HEK293 (cell line): ENCODE results near the gene MYBPC3.

Experiments used
- CTCF ChIA-PET: fragments of 350-600 bp; formaldehyde crosslinking; extraction: SDS; loops from one replicate; lab custom pipeline; 2021; ENCODE audit warnings: antibody characterized with exemption; lab: Yijun Ruan, JAX
- POLR2A ChIA-PET: fragments of 300-600 bp; formaldehyde crosslinking; extraction: SDS; loops from one replicate; lab custom pipeline; 2020; ENCODE audit warnings: antibody characterized with exemption, inconsistent platforms; lab: Yijun Ruan, JAX
- H3K27ac ChIP-seq: fragments of 200-500 bp; sonication (Bioruptor generic); 2 replicates; pipeline ENCODE4 v1.5.1; 2014; ENCODE audit warnings: low read depth, low read length, control low read depth, inconsistent platforms; ENCODE audit errors: extremely low read depth
- H3K36me3 ChIP-seq, 2 experiments: fragments of 200-500 bp in 1 of 2; sonication (Bioruptor generic) in 1 of 2; 1 replicate in 1 of 2; 2 replicates in 1 of 2; pipeline ENCODE4 v1.5.1; 2014 to 2017; ENCODE audit warnings: inconsistent platforms in 2 of 2, low read length in 2 of 2; ENCODE audit not compliant: control insufficient read depth in 2 of 2, insufficient read depth in 1 of 2
- H3K4me1 ChIP-seq: fragments of 200-500 bp; sonication (Bioruptor generic); 2 replicates; pipeline ENCODE4 v1.5.1; 2014; ENCODE audit warnings: mild to moderate bottlenecking, low read length, inconsistent platforms; ENCODE audit not compliant: control insufficient read depth, insufficient read depth
- H3K4me3 ChIP-seq: 2 replicates; pipeline ENCODE4 v1.5.1; 2011; ENCODE audit warnings: low read depth, mild to moderate bottlenecking, control low read depth, low read length, moderate library complexity
- H3K9me3 ChIP-seq: fragments of 200-500 bp; sonication (Bioruptor generic); 2 replicates; pipeline ENCODE4 v1.5.1; 2014; ENCODE audit warnings: low read depth, low read length, inconsistent platforms; ENCODE audit not compliant: control insufficient read depth, insufficient read depth
- HOXA7 ChIP-seq: sonication (generic); formaldehyde crosslinking; IDR thresholded peaks from 2 replicates; pipeline ENCODE4 v1.8.1; 2022; ENCODE audit warnings: missing genetic modification reagents, borderline replicate concordance
- HOXC10 ChIP-seq: sonication (generic); formaldehyde crosslinking; IDR thresholded peaks from 2 replicates; pipeline ENCODE4 v1.8.1; 2023; ENCODE audit warnings: mild to moderate bottlenecking, missing genetic modification reagents
- SP3 ChIP-seq: fragments of 450-650 bp; formaldehyde crosslinking; IDR thresholded peaks from 2 replicates; pipeline ENCODE4 v1.5.1; 2016; ENCODE audit warnings: missing biosample characterization, missing genetic modification characterization
- YY1 ChIP-seq: fragments of 450-650 bp; formaldehyde crosslinking; IDR thresholded peaks from 2 replicates; pipeline ENCODE4 v1.5.1; 2018; ENCODE audit warnings: missing biosample characterization, missing genetic modification characterization
- ZIC2 ChIP-seq: fragments of 450-650 bp; formaldehyde crosslinking; IDR thresholded peaks from 2 replicates; pipeline ENCODE4 v1.5.1; 2016; ENCODE audit warnings: missing biosample characterization, missing genetic modification characterization
- ZNF184 ChIP-seq: fragments of 450-650 bp; IDR thresholded peaks from 2 replicates; pipeline ENCODE4 v1.5.1; 2018; ENCODE audit warnings: missing biosample characterization, mild to moderate bottlenecking, missing genetic modification characterization
- ZNF239 ChIP-seq: fragments of 450-650 bp; formaldehyde crosslinking; IDR thresholded peaks from 2 replicates; pipeline ENCODE4 v1.5.1; 2016; ENCODE audit warnings: missing biosample characterization, missing genetic modification characterization
- ZNF266 ChIP-seq: fragments of 450-650 bp; formaldehyde crosslinking; IDR thresholded peaks from 2 replicates; pipeline ENCODE4 v1.5.1; 2016; ENCODE audit warnings: missing biosample characterization, missing genetic modification characterization, low read depth
- ZNF660 ChIP-seq: fragments of 450-650 bp; IDR thresholded peaks from 2 replicates; pipeline ENCODE4 v1.5.1; 2018; ENCODE audit warnings: missing biosample characterization, mild to moderate bottlenecking, missing genetic modification characterization
- ZNF707 ChIP-seq: fragments of 450-650 bp; formaldehyde crosslinking; IDR thresholded peaks from 2 replicates; pipeline ENCODE4 v1.5.1; 2016; ENCODE audit warnings: missing biosample characterization, missing genetic modification characterization
- ZNF791 ChIP-seq: fragments of 450-650 bp; formaldehyde crosslinking; IDR thresholded peaks from 2 replicates; pipeline ENCODE4 v1.5.1; 2016; ENCODE audit warnings: missing biosample characterization, missing genetic modification characterization
- TF ChIP-seq, protein P1 (sequence below): fragments of 450-650 bp; formaldehyde crosslinking; IDR thresholded peaks from 2 replicates; pipeline ENCODE4 v1.5.1; 2016; ENCODE audit warnings: missing biosample characterization, missing genetic modification characterization, borderline replicate concordance
- TF ChIP-seq, protein P2 (sequence below): fragments of 450-650 bp; formaldehyde crosslinking; IDR thresholded peaks from 2 replicates; pipeline ENCODE4 v1.5.1; 2016; ENCODE audit warnings: missing biosample characterization, missing genetic modification characterization
- TF ChIP-seq, protein P3 (sequence below): fragments of 450-650 bp; formaldehyde crosslinking; conservative IDR thresholded peaks from 2 replicates; pipeline ENCODE4 v1.5.1; 2016; ENCODE audit warnings: low read depth, missing biosample characterization, missing genetic modification characterization
- TF ChIP-seq, protein P4 (sequence below): fragments of 450-650 bp; formaldehyde crosslinking; IDR thresholded peaks from 2 replicates; pipeline ENCODE4 v1.5.1; 2017; ENCODE audit warnings: missing biosample characterization, missing genetic modification characterization

The MYBPC3 gene

DNA sequence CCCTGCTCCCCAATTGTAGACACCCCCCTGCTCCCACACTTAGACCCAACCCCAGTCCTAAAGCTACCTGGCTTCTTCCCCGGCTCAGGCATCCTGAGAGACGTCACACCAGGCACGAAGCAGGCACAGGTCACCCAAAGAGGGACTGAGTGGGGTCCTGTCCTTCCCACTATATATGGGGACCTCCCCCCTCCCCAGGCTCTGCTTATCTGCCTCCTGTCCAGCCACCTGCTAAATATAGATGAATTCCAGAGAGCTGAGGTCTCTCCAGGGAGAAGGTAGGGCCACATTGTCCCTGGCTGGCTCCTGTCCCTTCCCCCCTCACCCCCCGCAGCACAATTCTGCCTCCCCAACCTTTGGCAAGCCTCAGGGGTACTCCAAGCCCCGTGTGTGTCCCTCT lies at the start of gene MYBPC3:
TSS of gene MYBPC3 (minus strand) at position 147 of the 400 bp plus-strand sequence. CDS start at position 92, 55 bp downstream.
- Histone ChIP-seq H3K9me3 (no peaks in the 10 kb centered on the region), H3K4me3 (no peak within 1 kb of the TSS), H3K27ac (no peak within 1 kb of the TSS)
- POLR2A ChIA-PET: no interaction called here
- TF ChIP-seq HOXC10 (CRISPR knock-in tag): no peak
- no peak for TF ChIP-seq ZNF791 (tag by site-specific recombination)
- TF ChIP-seq ZNF660 (tag by site-specific recombination): no peak
- no peak for TF ChIP-seq ZNF266
- TF ChIP-seq SP3 (tag by site-specific recombination): no peak
- TF ChIP-seq, protein P1, sequence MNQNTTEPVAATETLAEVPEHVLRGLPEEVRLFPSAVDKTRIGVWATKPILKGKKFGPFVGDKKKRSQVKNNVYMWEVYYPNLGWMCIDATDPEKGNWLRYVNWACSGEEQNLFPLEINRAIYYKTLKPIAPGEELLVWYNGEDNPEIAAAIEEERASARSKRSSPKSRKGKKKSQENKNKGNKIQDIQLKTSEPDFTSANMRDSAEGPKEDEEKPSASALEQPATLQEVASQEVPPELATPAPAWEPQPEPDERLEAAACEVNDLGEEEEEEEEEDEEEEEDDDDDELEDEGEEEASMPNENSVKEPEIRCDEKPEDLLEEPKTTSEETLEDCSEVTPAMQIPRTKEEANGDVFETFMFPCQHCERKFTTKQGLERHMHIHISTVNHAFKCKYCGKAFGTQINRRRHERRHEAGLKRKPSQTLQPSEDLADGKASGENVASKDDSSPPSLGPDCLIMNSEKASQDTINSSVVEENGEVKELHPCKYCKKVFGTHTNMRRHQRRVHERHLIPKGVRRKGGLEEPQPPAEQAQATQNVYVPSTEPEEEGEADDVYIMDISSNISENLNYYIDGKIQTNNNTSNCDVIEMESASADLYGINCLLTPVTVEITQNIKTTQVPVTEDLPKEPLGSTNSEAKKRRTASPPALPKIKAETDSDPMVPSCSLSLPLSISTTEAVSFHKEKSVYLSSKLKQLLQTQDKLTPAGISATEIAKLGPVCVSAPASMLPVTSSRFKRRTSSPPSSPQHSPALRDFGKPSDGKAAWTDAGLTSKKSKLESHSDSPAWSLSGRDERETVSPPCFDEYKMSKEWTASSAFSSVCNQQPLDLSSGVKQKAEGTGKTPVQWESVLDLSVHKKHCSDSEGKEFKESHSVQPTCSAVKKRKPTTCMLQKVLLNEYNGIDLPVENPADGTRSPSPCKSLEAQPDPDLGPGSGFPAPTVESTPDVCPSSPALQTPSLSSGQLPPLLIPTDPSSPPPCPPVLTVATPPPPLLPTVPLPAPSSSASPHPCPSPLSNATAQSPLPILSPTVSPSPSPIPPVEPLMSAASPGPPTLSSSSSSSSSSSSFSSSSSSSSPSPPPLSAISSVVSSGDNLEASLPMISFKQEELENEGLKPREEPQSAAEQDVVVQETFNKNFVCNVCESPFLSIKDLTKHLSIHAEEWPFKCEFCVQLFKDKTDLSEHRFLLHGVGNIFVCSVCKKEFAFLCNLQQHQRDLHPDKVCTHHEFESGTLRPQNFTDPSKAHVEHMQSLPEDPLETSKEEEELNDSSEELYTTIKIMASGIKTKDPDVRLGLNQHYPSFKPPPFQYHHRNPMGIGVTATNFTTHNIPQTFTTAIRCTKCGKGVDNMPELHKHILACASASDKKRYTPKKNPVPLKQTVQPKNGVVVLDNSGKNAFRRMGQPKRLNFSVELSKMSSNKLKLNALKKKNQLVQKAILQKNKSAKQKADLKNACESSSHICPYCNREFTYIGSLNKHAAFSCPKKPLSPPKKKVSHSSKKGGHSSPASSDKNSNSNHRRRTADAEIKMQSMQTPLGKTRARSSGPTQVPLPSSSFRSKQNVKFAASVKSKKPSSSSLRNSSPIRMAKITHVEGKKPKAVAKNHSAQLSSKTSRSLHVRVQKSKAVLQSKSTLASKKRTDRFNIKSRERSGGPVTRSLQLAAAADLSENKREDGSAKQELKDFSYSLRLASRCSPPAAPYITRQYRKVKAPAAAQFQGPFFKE (tag by site-specific recombination): no peak
- no peak for TF ChIP-seq YY1 (tag by site-specific recombination)
- TF ChIP-seq ZNF239 (tag by site-specific recombination): no peak
- TF ChIP-seq HOXA7: no peak
- TF ChIP-seq, protein P2, sequence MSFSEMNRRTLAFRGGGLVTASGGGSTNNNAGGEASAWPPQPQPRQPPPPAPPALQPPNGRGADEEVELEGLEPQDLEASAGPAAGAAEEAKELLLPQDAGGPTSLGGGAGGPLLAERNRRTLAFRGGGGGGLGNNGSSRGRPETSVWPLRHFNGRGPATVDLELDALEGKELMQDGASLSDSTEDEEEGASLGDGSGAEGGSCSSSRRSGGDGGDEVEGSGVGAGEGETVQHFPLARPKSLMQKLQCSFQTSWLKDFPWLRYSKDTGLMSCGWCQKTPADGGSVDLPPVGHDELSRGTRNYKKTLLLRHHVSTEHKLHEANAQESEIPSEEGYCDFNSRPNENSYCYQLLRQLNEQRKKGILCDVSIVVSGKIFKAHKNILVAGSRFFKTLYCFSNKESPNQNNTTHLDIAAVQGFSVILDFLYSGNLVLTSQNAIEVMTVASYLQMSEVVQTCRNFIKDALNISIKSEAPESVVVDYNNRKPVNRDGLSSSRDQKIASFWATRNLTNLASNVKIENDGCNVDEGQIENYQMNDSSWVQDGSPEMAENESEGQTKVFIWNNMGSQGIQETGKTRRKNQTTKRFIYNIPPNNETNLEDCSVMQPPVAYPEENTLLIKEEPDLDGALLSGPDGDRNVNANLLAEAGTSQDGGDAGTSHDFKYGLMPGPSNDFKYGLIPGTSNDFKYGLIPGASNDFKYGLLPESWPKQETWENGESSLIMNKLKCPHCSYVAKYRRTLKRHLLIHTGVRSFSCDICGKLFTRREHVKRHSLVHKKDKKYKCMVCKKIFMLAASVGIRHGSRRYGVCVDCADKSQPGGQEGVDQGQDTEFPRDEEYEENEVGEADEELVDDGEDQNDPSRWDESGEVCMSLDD (tag by site-specific recombination): no peak
- TF ChIP-seq, protein P3, sequence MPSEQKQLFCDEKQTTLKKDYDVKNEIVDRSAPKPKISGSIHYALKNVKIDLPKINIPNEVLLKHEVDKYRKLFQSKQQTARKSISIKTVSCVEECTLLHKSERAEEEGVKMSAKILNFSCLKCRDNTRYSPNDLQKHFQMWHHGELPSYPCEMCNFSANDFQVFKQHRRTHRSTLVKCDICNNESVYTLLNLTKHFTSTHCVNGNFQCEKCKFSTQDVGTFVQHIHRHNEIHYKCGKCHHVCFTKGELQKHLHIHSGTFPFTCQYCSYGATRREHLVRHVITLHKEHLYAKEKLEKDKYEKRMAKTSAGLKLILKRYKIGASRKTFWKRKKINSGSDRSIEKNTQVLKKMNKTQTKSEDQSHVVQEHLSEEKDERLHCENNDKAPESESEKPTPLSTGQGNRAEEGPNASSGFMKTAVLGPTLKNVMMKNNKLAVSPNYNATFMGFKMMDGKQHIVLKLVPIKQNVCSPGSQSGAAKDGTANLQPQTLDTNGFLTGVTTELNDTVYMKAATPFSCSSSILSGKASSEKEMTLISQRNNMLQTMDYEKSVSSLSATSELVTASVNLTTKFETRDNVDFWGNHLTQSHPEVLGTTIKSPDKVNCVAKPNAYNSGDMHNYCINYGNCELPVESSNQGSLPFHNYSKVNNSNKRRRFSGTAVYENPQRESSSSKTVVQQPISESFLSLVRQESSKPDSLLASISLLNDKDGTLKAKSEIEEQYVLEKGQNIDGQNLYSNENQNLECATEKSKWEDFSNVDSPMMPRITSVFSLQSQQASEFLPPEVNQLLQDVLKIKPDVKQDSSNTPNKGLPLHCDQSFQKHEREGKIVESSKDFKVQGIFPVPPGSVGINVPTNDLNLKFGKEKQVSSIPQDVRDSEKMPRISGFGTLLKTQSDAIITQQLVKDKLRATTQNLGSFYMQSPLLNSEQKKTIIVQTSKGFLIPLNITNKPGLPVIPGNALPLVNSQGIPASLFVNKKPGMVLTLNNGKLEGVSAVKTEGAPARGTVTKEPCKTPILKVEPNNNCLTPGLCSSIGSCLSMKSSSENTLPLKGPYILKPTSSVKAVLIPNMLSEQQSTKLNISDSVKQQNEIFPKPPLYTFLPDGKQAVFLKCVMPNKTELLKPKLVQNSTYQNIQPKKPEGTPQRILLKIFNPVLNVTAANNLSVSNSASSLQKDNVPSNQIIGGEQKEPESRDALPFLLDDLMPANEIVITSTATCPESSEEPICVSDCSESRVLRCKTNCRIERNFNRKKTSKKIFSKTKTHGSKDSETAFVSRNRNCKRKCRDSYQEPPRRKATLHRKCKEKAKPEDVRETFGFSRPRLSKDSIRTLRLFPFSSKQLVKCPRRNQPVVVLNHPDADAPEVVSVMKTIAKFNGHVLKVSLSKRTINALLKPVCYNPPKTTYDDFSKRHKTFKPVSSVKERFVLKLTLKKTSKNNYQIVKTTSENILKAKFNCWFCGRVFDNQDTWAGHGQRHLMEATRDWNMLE (tag by site-specific recombination): no peak
- TF ChIP-seq, protein P4, sequence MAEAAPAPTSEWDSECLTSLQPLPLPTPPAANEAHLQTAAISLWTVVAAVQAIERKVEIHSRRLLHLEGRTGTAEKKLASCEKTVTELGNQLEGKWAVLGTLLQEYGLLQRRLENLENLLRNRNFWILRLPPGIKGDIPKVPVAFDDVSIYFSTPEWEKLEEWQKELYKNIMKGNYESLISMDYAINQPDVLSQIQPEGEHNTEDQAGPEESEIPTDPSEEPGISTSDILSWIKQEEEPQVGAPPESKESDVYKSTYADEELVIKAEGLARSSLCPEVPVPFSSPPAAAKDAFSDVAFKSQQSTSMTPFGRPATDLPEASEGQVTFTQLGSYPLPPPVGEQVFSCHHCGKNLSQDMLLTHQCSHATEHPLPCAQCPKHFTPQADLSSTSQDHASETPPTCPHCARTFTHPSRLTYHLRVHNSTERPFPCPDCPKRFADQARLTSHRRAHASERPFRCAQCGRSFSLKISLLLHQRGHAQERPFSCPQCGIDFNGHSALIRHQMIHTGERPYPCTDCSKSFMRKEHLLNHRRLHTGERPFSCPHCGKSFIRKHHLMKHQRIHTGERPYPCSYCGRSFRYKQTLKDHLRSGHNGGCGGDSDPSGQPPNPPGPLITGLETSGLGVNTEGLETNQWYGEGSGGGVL (tag by site-specific recombination): no peak
- TF ChIP-seq ZNF184 (tag by site-specific recombination): no peak
- no peak for TF ChIP-seq ZNF707 (tag by site-specific recombination)
- no peak for TF ChIP-seq ZIC2 (tag by site-specific recombination)
- TF ChIP-seq, all 188 proteins: peak for 0
- CTCF ChIA-PET: no interaction called here
- no peaks in the 10 kb centered on the region for H3K36me3 ChIP-seq
- no peaks in the 10 kb centered on the region for H3K4me1 ChIP-seq
